ENCODE measurements around the gene SLC22A1.

Gene SLC22A1

GRCh38 chr6:160188773-160189172, 67.2 kb downstream of the SLC22A1 start:
- DNase-seq, result no peak

GRCh38 chr6:160190081-160190480, 68.5 kb downstream of the SLC22A1 start:
- DNase-seq, result no peak

GRCh38 chr6:160190973-160191372, 69.4 kb downstream of the SLC22A1 start:
- DNase-seq, result no peak

GRCh38 chr6:160192840-160193239, 71.2 kb downstream of the SLC22A1 start:
- DNase-seq, result no peak

GRCh38 chr6:160194808-160195207, 73.2 kb downstream of the SLC22A1 start:
- DNase-seq, result no peak

GRCh38 chr6:160197662-160198061, 76.0 kb downstream of the SLC22A1 start:
- no peak for DNase-seq

- no peak for DNase-seq
These were observed 77.1 kb downstream of the SLC22A1 start for GRCh38 chr6:160198606-160199211.

- no peak for DNase-seq
These were observed 79.4 kb downstream of the SLC22A1 start for GRCh38 chr6:160201061-160201460.

GRCh38 chr6:160202411-160202810, 80.8 kb downstream of the SLC22A1 start:
- no peak for DNase-seq

GRCh38 chr6:160203076-160203475, 81.5 kb downstream of the SLC22A1 start:
- DNase-seq, result no peak

GRCh38 chr6:160203522-160203921, 81.9 kb downstream of the SLC22A1 start:
- no peak for DNase-seq

GRCh38 chr6:160203953-160204352, 82.3 kb downstream of the SLC22A1 start:
- no peak for DNase-seq

GRCh38 chr6:160204710-160205109, 83.1 kb downstream of the SLC22A1 start:
- no peak for DNase-seq

GRCh38 chr6:160207618-160208017, 86.0 kb downstream of the SLC22A1 start:
- DNase-seq, result no peak

Measured in cortex of kidney (tissue), 1 donor.